NCI-H2196 (cell line): ENCODE results near the gene ZNF628.
A peak's percentile ranks its signal among the peaks of the same experiment; 100 is the strongest.
"Not testable (repeated sequence)": the region's sequence is repeated elsewhere in the genome, so short reads cannot be mapped to it uniquely, and the experiment has no call there.

Source experiments
- DNase-seq: peaks from one replicate; lab custom pipeline; 2025; ENCODE audit not compliant: unreplicated experiment; lab: John Stamatoyannopoulos, UW

Gene ZNF628

DNA sequence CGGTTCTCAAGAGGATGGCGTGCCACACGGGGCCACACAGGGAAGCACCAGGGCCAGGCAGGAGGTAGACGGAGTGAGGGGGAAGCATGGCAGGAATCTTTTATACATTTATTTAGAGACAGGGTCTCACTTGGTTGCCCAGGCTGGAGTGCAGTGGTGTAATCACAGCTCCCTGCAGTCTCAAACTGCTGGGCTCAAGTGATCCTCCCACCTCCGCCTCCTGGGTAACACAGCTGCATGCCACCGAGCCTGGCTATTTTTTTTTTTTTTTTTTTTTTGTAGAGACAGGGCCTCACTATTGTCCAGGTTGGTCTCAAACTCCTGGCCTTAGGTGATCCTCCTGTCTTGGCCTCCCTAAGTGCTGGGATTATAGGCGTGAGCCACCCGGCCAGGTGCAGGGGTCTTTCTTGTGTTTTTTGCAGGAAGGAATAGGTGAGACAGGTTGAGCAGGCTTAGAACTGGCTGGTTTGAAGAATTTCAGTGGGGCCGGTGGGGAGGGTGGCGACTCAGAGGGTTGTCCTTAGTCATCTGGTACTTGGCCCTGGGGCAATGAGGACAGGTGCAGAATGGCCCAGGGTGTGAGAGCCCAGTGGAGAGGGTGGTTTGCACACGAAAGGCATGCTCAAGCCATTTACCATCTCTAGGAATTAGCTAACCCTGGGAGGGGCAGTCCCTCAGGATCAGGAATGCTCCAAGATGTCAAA, 19.4 kb downstream of the ZNF628 start:
- no peak for DNase-seq

DNA sequence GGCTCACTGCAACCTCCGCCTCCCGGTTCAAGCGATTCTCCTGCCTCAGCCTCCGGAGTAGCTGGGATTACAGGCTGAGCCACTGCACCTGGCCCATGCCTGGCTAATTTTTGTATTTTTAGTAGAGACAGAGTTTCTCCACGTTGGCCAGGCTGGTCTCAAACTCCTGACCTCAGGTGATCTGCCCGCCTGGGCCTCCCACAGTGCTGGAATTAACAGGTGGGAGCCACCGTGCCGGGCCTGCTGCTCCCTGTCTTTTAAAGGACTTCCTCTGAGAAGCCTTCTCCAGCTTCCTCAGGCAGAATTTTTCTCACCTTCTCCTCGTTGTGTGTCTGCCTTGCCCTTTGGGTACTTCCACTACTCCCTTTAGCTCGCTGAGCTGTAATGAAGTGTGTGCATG, 20.4 kb downstream of the ZNF628 start:
- not testable (repeated sequence) for DNase-seq

DNA sequence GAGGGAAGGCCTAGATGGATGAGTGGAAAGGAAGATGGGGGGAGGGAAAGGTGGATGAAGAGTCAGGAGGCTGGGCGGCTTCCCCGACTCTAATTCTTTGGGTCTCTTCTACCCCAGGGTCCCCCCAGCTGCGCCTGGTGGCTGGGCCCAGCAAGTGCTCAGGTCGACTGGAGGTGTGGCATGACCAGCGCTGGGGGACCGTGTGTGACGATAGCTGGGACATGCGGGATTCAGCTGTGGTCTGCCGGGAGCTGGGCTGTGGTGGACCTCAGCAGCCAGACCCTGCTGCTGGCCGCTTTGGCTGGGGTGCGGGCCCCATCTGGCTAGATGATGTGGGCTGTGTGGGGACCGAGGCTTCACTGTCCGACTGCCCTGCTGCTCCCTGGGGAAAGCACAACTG, 21.3 kb downstream of the ZNF628 start:
- DNase-seq = no peak

DNA sequence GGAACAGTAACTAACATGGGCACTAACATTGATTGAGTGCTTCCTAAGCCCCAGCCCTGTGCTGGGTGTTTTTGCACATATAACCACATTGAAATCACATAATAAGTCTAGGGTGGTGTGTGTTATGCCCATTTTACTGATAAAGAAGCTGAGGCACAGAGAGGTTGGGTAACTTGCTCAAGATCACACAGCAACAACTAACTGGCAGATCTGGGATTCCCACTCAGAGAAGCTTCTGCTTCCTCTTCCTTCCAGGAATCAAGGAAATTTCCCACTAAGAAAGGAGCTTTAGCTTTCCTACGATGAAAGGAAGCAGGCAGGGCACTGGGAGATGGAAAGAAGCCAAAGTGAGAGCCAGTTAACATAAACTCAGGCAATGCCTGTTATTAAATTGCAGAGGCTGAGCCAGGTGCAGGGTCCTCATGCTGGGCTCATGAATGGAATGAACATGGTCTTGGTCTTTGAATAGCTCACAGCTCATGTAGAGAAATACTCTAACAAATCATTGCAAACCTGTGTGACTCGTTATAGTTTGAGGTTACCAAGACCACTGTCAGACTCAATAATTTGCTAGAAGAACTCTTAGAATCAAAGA, 21.9 kb downstream of the ZNF628 start:
- DNase-seq = no peak

DNA sequence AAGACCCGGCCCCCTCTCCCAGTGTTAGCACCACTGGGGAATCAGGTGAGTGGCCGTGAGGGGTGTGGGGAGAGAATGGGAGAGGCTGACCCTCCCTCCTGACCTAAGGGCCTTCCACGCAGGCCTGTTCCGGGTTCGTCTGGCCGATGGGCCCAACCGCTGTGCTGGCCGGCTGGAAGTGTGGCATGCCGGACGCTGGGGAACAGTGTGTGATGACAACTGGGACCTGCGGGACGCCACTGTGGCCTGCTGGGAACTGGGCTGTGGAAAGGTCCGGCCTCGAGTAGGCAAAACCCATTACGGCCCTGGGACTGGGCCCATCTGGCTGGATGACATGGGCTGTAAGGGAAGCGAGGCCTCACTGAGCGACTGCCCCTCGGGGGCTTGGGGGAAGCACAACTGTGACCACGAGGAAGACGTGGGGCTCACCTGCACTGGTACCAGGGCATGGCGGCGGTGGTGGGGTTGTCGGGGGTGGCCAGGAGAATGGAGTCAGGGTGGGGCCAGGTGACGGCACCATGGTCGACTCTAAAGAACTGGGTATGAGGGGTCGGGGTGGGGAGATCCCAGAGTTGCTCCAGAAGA, 24.0 kb downstream of the ZNF628 start:
- DNase-seq = no peak

DNA sequence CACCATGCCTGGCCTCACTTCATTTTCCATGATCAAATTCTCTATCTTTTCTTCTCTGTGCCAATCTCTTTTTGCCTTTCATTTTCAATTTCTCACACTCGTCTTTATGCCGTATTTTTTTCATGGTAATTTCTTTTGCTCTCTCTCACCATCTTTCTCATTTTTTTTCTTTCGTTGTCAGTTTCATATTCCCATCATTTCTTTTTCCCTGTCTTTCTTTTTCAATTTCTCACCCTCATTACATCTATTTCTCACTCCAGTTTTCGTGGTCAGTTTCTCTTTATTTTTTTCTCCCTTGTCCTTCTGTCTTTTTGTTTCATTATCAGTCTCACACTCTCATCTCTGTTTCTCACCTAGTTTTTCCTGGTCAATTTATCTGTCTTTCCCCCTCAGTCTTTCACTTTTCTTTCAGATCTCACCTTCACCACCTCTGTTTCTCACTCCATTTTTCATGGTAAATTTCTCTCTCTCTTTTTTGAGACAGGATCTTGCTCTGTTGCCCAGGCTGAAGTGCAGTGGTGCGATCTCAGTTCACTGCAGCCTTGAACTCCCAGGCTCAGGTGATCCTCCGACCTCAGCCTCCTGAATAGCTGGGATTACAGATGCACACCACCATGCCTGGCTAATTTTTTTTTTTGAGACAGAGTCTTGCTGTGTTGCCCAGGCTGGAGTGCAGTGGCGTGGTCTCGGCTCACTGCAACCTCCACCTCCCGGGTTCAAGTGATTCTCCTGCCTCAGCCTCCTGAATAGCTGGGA, 26.0 kb downstream of the ZNF628 start:
- no peak for DNase-seq

DNA sequence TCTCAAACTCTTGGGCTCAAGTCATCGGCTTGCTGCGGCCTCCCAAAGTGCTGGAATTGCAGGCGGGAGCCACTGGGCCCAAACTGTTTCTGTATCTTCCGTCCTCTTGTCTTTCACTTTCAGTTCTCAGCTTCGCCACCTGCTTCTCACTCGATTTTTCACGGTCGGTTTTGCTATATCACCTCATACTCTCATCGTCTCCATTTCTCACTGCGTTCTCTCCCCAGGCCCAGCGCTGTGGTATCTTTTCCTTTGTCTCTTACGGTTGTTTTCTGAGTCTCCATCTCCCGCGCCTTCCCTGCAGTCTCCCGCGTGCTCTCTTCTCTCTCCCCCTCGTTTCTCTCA, 26.7 kb downstream of the ZNF628 start:
- no peak for DNase-seq

DNA sequence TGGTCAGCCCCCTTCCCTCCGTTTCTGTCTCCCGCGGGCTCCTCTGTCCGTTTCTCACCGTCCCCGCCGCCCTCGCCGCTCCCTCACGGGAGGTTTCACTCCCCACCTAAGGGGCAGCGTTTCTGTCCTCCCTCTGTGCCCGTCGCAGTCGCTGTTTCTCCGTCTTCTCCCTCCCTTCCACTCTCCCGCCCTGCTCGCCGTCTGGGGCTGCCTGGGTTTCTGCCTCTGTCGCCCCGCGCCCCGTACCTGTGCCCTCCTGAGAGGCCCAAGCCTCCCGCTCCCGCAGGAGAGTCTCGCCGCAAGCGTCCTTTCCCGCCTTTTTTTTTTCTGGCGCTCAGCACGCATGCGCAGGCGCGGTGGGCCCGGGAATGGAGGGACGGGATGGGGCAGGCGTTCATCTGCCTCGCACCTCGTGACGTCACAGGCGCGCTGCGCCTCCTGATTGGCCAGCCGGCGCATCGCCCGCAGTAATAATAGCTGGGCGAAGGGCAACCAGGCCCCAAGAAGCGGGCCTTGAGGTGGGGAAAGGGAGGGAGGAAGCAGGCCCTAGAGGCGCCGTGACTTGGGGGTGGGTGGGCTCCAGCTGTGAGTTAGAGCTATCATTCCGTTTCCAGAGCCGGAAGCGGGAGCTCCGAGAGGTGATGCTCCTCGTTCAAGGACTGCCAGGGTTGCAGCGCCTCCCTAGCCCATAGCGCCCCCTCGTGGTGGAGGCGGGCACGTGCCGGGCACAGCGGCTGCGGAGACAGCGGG, 27.3 kb downstream of the ZNF628 start:
- DNase-seq = peak; percentile 99

DNA sequence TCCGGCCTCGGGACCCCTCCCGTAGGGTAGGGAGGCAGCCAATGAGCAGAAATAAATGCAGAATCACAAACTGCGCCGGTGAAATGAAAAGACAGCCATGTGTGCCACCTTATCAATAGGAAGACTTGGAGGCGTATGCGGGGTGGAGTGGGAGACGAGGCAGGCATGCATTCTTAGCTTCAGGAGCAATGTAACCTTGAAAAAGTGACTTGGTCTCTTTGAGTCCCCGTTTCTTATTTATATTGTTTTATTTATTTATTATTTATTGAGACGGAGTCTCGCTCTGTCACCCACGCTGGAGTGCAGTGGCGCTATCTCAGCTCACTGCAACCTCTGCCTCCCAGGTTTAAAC, 27.8 kb downstream of the ZNF628 start:
- DNase-seq = no peak

DNA sequence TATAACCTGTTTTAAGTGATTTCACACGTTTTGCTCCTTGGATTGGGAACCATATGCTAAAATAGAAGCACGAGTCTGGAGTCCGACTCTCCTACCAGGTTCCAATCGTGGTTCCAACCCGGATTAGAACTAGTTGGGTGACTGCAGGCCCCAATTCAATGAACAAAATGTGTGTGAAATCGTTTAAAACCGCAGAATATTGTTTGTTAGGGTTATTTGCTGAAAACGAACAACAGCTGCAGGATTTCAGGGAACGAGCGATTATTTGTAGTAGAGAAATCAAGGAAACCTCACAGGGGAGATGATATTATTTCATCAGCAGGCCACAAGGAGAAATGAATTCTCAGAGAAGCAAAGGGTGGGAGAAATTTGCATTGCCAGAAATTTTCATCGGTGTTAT, 28.6 kb downstream of the ZNF628 start:
- DNase-seq = no peak

DNA sequence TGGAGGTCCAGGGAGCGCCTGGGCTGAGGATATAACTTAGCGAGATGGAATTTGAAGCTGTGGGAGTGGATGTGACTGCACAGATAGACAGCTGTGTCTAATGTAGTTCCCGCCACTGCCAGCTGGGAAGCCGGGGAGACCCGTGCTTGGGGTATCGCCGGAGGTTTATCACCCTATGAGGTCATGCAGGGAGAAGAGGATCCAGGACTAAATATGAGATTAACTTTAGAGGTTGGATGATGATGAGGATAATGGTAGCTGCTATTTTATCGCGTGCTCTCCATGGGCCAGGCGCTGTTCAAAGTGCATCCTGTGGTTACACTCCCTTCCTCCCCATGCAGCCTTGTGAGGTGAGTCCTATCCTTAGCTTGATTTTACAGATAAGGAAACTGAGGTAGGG, 31.7 kb downstream of the ZNF628 start:
- DNase-seq = no peak

DNA sequence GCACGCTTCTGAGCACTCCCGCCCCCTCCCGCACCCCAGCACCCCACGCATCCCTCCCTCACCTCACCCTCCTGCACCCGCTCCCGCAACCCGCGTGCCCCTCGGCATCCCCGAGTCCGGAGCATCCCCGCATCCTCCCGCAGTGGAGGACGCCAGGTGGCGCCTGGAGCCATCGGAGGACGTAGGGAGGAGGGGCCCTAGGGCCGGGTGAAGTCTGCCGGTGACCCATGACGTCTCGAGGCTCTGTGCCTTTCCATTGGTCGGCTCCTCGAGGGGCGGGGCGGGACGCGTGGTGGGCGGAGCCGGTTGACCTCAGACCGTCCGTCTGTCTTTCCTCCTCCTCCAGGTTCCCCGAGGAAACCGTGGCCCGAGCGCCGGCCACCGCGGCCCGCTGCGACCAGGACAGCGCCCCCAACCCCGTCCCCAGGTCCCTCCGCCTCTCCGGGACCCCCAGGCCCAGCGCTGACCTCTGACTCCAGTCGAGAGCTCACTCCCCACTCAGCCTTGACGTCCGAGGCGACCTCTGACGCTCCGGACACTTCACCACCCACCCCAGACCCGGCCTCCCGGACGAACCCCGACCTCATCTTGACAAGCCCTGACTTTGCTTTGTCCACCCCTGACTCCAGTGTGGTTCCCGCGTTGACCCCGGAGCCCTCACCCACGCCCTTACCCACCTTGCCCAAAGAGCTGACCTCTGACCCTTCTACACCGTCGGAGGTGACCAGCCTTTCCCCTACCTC, 40.6 kb downstream of the ZNF628 start:
- peak; percentile 95 for DNase-seq

DNA sequence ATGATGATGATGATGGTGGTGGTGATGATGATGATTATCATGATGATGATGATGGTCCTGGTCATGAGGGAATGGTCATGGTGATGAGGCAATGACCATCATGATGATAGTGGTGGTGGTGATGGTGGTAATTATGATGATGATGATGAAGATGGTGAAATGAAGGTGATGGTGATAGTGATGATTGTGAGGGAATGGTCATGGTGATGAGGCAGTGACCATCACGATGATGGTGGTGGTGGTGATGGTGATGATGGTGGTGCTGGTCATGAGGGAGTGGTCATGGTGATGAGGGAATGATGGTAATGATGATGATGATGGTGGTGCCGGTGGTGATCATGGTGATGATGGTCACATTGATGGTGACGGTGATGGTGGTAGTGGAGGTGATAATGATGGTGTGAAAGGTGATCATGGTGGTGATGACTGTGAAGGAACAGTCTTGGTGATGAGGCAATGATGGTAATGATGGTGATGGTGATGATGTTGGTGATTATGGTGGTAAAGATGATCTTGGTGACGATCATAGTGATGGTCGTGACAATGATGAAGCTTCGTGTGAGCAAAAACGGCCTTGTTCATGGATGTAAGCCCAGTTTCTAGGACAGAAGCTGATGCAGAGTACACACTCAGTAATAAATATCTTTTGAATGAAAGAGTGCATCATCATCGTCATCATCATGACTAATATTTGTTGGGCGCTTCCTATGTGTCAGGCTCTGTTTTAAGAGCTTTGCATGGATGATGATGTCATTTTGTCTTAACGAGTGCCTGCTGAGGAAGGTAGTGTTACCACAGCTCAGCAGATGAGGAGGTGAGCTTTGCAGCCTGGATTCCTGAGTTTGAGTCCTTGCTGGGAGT, 43.3 kb downstream of the ZNF628 start:
- peak; percentile 52 for DNase-seq

DNA sequence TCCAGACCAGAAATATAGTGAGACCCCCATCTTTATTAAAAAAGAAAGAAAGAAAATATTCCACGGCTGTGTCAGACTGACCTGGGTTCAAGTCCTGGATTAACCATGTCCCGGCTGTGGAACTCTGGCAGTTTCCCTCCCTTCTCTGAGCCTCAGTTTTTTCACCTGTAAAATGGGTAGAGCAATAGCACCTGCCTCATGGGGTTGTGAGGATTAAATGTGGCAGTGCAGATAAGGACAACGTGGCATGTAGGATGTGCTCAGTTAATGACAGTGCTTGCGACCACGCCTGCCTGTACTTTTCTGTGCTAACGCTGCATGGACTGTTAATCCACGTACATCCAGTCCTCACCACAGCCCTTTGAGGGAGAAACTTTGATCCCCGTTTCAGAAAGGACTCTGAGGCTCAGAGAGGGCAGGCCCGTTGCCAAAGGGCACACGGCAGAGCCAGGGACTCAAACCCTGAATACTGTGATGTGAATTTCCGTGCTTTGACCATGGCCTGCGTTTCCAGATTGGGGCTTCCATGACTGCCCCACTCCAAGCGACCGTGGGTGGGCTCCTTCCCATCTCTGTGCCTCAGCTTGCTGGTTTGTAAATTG, 44.4 kb downstream of the ZNF628 start:
- DNase-seq = no peak

DNA sequence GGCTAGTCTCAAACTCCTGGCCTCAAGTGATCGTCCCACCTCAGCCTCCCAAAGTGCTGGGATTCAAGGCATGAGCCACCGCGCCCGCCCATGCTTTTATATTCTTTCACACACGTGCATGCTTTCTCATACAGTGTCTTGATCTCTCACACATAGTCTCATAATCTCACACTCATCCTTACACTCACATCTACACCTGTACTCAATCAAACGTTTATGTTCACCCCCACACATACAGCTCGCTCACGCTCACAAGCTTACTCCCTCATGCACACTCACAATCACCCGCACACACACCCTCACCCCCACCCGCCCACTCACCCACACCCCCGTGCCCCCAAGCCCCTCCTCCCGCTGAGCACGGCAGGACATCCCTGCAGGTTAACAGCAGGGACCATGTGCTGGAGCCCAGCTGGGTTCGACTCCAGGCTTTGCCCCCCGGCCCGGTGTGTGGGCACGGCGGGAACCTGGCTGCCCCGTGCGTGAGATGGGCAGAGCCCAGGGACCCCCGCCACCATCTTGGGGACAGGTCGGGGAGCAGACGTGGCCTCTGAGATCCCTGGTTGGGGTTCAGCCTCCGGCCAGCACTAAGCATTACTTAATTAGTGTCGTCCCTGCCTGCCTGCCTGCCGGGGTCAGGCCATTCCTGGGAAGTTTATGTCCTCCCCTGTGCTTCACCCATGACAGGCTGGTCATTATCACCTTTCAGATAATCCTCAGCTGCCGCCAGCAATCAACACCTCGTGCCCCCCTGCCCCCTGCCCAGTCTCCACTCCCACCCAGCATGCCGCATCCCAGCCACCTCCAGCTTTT, 49.1 kb downstream of the ZNF628 start:
- DNase-seq = no peak

DNA sequence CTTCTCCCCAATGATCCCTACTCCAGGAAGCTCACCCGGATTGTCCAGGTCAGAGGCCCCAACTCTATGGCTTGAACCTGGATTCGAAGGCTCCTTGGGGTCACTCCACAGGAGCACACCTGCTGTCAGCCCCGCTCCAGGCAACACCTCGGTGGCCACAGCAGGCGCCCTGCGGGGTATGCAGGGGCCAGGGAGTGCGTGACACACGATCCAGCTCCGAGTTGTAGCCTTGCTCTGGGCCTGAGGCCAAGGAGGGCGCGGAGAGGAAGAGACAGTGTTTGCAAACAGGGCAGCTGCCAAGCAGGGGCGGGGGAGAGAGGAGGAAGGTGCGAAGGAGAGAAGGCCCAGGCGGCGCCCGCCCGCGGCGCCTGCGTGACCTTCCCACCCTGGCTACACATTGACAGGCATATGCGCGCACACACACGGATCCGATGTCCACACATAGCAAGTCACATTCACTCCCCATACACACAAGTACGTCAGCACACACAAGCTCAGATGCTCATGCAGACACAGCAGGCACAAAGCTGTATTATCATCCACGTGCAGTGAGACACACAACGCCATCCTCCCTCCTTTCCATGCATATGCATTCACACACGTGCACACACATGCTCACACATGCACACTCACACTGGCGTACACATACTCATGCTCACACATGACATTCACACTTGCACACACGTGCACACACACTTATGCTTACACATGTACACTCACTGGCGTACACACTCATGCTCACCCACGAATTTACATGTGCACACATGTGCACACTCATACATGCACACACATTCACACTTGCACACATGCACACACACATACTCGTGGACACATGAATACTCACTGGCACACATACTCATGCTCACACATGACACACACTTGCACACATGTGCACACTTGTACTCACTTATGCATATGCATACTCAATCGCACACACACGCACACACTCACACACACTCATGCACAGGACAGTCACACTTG, 50.1 kb downstream of the ZNF628 start:
- peak; percentile 96 for DNase-seq
